Activated T-helper 1 cell treated with anti-CD3 and anti-CD28 coated beads, Interleukin-12 subunit alpha, Interleukin-12 subunit beta, Interleukin-2, Interleukin-4 antibody, amounts not matched to agents 30 ng/mL and 10 ng/mL and 1 ng/mL, durations not matched to agents 14 hours and 24 hours and 36 hours (primary cell): ENCODE data around the gene CHMP2A. TPM values are rescaled to one million over a fixed set of nuclear protein-coding genes. Genes with fewer than 3 reads are reported as not detected.

Experiments
- DNase-seq: peaks from one replicate; pipeline ENCODE4 v3.0.0; 2021; ENCODE audit warnings: low spot score
- H3K27ac Mint-ChIP-seq: one replicate; pipeline ENCODE4 v1.8.0; 2021; ENCODE audit warnings: mild to moderate bottlenecking, mixed read lengths
- H3K27me3 Mint-ChIP-seq: one replicate; pipeline ENCODE4 v1.8.0; 2022; ENCODE audit warnings: mild to moderate bottlenecking, moderate library complexity, mixed read lengths; ENCODE audit not compliant: insufficient read depth
- H3K36me3 Mint-ChIP-seq: one replicate; pipeline ENCODE4 v1.8.0; 2021; ENCODE audit warnings: low read depth, mixed read lengths
- H3K4me1 Mint-ChIP-seq: one replicate; pipeline ENCODE4 v1.8.0; 2021; ENCODE audit warnings: low read depth, mixed read lengths
- H3K4me3 Mint-ChIP-seq: one replicate; pipeline ENCODE4 v1.8.0; 2021; ENCODE audit warnings: mild to moderate bottlenecking, moderate library complexity, mixed read lengths
- H3K9me3 Mint-ChIP-seq: one replicate; pipeline ENCODE4 v1.8.0; 2021; ENCODE audit warnings: mixed read lengths
- intact Hi-C: fragments of 100-400 bp; cut with micrococcal nuclease; formaldehyde crosslinking; loops from one replicate; pipeline ENCODE4 v1.15.1; 2024
- total RNA-seq: library from RNA; stranded (reverse); gene quantifications from 2 replicates; pipeline ENCODE4 v1.2.3, GENCODE V29; 2022

CHMP2A gene
- total RNA-seq, 1 donor from 2014 or later: 114 TPM

DNA sequence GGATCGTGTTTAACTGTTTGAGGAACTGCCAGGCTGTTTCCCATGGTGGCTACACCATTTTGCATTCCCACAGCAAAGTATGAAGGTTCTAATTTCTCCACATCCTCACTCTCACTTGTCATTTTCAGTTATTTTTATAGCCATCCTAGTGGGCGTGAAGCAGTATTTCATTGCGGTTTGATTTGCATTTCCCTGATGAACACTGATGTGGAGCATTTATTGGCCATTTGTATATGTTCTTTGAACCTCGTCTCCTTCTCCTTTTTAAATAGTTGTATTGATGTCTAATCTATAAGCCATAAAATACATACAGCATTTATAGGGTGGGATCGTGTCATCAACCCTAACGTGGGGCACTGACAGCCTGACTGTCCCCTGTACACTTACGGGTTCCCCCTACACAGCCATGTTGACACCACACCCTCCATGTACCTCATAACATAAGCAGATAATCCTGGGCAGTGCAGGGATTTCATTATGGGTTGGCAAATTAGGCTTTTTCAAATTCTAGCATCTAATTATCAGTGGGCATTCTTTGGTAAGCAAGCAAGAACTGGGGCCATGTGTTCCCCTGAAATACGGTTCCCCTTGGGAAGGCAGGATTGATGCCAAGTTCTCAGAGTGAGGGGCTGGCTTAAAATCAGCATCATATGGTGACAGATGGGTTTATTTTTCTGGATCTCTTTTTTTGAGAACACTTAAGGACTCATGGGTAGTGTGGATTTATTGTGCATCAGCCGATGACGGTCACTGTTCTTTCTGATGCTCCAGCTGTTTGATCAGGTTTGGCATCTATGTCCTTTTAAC, 23.7 kb downstream of the CHMP2A start:
- Mint-ChIP-seq H3K36me3 (no peaks in the 10 kb centered on the region), H3K27me3 (peaks cover 8% of the 10 kb centered on the region), H3K9me3 (no peaks in the 10 kb centered on the region), H3K27ac (no peak overlapping the region), H3K4me3 (no peak overlapping the region), H3K4me1 (no peaks in the 10 kb centered on the region)
- DNase-seq: no peak
- intact Hi-C loops: no loop called here

DNA sequence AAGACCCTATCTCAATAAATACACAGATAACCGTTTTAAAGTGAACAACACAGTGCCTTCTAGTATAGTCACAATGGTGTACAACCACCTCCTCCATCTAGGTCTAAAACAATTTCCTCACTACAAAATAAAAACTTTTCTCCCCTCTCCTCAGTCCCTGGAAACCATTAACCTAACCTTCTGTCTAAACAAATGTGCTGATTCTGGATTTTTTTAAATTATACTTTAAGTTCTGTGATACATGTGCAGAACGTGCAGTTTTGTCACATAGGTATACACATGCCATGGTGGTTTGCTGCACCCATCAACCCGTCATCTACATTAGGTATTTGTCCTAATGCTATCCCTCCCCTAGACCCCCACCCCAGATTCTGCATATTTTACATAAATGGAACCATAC, 25.5 kb downstream of the CHMP2A start:
- DNase-seq: no peak
- Mint-ChIP-seq H3K27me3 (peaks cover 8% of the 10 kb centered on the region), H3K27ac (no peak overlapping the region), H3K4me1 (no peaks in the 10 kb centered on the region), H3K9me3 (no peaks in the 10 kb centered on the region), H3K4me3 (no peak overlapping the region), H3K36me3 (no peaks in the 10 kb centered on the region)
- intact Hi-C loops: no loop called here

DNA sequence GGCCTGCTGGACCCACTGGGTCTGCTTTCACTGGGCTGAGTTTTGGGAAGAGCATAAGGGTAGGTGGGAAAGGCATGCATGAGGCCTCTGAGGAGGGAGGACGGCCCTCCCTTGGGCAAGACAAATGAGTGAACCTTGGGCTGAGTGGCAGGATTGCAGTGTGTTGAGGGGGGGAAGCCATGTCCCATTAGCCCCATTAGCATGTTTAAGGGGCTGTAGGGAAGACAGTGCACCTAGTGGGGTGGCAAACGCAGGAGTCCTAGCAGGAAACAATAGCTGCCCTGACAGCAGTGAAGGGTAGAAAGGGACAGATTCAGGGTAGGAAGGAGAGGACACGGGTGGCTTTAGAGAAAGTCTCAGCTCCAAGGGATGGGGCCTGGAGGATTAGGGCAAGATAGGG, 32.2 kb downstream of the CHMP2A start:
- Mint-ChIP-seq H3K4me1 (peaks cover 26% of the 10 kb centered on the region), H3K36me3 (peaks cover 10% of the 10 kb centered on the region)

DNA sequence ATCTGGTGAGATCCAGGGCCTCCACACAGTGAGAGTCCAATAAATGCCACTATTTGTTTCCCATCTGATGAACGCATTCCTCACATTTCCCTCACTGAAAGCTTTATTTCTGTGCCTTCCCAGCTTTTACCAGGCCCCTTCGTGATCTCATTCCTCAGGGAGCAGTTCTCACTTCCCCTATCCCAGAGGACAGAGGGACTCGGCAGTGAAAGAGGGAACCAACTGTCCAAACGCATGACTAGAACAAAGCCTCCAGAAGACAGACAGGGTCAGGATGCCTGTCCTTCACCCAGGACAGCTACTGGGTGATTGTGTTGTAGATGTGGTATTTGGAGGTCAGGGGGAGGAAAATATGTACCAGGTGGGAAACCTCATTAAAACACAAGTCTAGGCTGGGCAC, 33.3 kb downstream of the CHMP2A start:
- no peak for DNase-seq
- peaks cover 3% of the 10 kb centered on the region for H3K27me3 Mint-ChIP-seq
- peak overlapping the region; percentile 48 for H3K4me3 Mint-ChIP-seq
- H3K27ac Mint-ChIP-seq: peak overlapping the region; percentile 4
- intact Hi-C loops: no loop called here
- H3K9me3 Mint-ChIP-seq: no peaks in the 10 kb centered on the region
- H3K4me1 Mint-ChIP-seq: peaks cover 26% of the 10 kb centered on the region
- peaks cover 10% of the 10 kb centered on the region for H3K36me3 Mint-ChIP-seq

More for the DNA sequence above, 32.2 kb downstream of the CHMP2A start:
- no peak for DNase-seq
- no peak overlapping the region for H3K4me3 Mint-ChIP-seq
- H3K27me3 Mint-ChIP-seq: peaks cover 4% of the 10 kb centered on the region
- no peak overlapping the region for H3K27ac Mint-ChIP-seq
- intact Hi-C loops: no loop called here
- H3K9me3 Mint-ChIP-seq: no peaks in the 10 kb centered on the region

DNA sequence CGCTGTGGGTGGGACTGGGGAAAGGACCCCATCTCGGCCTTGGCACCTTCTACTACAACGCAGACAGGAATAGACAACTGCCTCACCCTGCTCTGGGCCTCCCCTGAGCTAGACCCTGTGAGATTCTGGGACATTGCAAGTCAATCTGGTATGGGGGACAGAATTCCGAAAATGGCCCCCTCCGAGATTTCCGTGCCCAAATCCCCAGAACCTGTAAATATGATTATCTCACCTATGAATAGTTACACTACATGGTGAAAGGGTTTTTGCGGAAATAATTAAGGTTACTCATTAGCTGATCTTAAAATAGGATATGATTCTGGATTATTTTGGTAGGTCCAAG, 34.7 kb downstream of the CHMP2A start:
- no peak for DNase-seq
- H3K4me1 Mint-ChIP-seq: peaks cover 33% of the 10 kb centered on the region
- peaks cover 3% of the 10 kb centered on the region for H3K27me3 Mint-ChIP-seq
- intact Hi-C loops: loop anchor here (1.0 kb wide), 1 partner anchor 18 kb away; no protein-coding TSS in a partner anchor
- peak overlapping the region; percentile 99 for H3K4me3 Mint-ChIP-seq
- no peaks in the 10 kb centered on the region for H3K9me3 Mint-ChIP-seq
- peak overlapping the region; percentile 99 for H3K27ac Mint-ChIP-seq
- H3K36me3 Mint-ChIP-seq: peaks cover 21% of the 10 kb centered on the region

DNA sequence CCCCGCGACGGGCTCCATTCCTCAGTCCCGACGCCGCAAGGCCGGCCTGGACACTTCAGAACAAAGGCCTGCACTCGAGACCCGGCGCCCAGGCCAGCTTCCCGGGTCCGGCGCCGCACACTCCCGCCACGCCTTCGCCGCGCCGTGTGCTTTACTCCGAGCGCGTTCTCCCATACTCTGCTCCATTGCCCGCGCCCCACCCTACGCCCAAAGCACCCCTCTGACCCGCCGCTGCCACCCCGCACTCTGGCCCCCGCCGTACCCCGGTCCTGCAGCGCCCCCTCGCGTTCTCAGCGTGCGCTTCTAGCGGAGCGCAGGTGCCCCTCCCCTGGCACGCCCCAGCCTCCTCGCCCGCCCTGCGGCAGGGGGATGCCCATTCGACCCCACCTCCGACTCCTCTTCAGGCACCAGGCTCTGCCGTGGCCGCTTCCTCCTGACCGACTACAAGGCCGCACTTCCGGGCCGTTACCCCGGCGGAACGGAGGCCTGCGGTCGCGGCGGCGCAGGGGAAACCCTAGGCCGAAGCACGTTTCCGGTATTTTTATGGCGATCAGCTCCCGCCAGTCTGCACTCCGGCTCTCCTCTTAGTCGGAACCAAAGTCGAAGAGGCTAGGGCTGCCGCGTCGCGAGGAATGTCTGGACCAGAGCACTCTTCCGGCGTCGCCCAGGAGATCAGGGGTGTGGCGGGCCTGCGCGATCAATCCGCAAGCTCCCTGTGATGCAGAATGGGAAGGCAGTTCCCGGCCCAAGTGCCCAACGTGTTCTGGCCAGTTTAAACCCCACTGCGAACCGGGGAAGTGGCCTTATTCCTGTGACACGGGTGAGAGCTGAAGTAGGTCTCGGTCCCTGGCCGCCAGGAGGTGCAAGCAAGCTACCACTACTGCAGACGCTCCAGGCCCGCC, 35.3 kb downstream of the CHMP2A start, which contains the start of gene ZBTB45:
Gene ZBTB45, minus strand, starts transcription at position 456 of the 902 bp plus-strand sequence. CDS start 2,137 bp downstream, outside the sequence.
- Mint-ChIP-seq H3K27ac (peak within 1 kb of the TSS; percentile 99), H3K27me3 (peaks cover 3% of the 10 kb centered on the region), H3K4me1 (peaks cover 34% of the 10 kb centered on the region), H3K4me3 (peak within 1 kb of the TSS; percentile 99), H3K9me3 (no peaks in the 10 kb centered on the region), H3K36me3 (peaks cover 24% of the 10 kb centered on the region)
- DNase-seq: peak; percentile 91
- intact Hi-C loops: loop anchor here (1.0 to 2.0 kb wide), 14 partner anchors 19 to 301 kb away; partner anchors contain the start of genes ERVK3-1, MZF1, TRIM28 and UBE2M

DNA sequence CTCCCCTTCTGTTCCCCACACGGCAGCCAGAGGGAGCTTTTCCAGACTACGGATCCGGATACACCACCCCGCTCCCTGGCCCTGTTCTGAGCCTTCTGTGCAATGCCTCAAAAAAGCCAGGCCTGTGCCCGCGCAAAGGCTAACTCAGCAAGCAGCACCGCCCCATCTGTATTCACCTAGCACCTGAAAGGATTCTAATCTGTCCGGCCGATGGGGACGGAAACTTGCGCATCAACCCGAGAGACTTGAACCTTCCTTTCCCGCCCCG, 35.9 kb downstream of the CHMP2A start:
- Mint-ChIP-seq H3K9me3 (no peaks in the 10 kb centered on the region), H3K4me1 (peaks cover 34% of the 10 kb centered on the region), H3K4me3 (peak overlapping the region; percentile 99), H3K36me3 (peaks cover 25% of the 10 kb centered on the region), H3K27me3 (peaks cover 3% of the 10 kb centered on the region), H3K27ac (peak overlapping the region; percentile 99)
- intact Hi-C loops: loop anchor here (1.0 to 2.0 kb wide), 13 partner anchors 20 to 300 kb away; partner anchors contain the start of genes ERVK3-1, MZF1, TRIM28 and UBE2M
- DNase-seq: peak; percentile 42

DNA sequence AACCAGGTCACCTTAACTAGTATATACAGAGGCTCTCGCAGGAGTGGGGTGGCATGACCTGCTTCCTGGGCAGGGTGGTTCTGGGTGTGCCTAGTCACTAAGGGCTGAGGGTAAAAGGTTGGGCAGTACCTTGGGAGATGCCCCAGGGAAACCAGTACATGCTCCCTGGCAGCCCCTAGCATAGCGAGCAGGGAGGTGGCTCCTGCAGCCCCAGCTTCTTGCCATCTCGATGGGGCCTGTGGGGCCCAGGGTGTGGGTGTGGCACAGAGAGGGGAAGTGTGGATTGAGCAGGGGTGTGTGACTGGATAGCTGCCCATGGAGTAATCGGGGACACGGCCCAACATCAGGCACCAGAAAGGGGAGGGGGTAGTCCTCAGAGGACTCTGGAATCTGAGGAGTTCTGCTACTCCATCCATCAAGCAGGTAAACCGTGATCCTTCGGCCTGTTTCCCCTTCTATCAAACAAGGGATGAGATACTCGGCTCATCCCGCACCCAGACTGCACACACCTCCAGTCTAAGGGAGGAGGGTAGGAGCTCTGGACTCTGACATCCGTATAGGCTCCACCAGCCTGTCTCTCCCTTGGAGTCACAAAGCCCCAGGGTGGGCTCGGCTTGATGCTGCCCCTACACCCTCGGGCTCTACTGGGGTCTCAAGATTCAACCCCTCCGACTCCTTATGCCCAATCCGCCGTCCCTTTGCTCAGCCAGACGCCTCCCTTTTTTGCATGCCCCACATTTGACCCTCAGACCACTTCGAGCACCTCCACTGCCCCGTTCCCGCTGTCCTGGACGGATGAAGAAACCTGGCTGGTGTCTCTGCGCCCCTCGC, 36.4 kb downstream of the CHMP2A start:
- Mint-ChIP-seq H3K36me3 (peaks cover 26% of the 10 kb centered on the region), H3K27me3 (peaks cover 3% of the 10 kb centered on the region), H3K27ac (peak overlapping the region; percentile 99), H3K9me3 (no peaks in the 10 kb centered on the region), H3K4me1 (peaks cover 34% of the 10 kb centered on the region), H3K4me3 (peak overlapping the region; percentile 99)
- intact Hi-C loops: loop anchor here (1.0 to 2.0 kb wide), 13 partner anchors 19 to 300 kb away; partner anchors contain the start of genes ERVK3-1, MZF1, TRIM28 and UBE2M
- DNase-seq: no peak

DNA sequence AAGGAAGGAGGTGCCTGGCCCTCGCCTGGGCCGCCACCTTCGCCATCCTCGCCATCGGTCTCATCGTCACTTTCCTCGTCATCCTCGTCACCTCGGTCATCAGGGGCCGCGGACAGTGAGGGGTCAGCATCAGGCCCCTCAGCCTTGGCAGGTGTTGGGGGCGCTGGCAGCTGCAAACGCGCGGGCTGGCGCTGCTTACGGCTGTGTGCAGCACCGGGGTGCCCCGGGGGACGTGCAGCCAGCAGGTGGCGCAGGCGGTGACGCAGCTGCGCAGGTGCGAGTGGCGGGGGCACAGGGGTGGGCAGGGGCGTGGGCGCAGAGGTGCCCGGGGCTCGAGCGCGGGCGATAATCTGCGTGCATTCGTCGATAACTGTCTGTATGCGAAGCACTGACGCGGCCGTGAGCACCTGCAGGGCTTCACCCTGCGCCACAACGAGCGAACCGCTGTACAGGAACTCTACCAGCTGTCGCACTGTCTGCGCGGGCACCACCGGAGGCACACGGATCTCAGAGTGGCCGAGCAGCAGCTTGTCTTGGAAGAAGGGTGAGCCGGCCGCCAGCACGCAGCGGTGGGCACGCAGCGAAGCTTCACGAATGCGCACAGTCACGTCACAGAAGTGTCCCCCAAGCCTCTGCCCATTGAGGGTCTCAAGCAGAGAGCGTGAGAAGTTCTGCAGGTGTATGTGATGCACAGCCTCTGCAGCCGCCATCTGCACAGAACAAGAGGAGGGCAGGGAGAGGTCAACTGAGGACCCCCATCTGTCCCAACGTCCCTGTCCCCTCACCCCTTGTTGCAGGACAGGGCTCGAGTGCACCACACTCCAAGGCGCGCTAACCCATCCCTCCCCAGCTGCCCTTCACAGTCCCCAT, 37.7 kb downstream of the CHMP2A start:
- no peaks in the 10 kb centered on the region for H3K9me3 Mint-ChIP-seq
- H3K4me1 Mint-ChIP-seq: peaks cover 34% of the 10 kb centered on the region
- no peak overlapping the region for H3K27ac Mint-ChIP-seq
- peaks cover 3% of the 10 kb centered on the region for H3K27me3 Mint-ChIP-seq
- DNase-seq: no peak
- H3K4me3 Mint-ChIP-seq: peak overlapping the region; percentile 22
- intact Hi-C loops: no loop called here
- H3K36me3 Mint-ChIP-seq: peaks cover 26% of the 10 kb centered on the region

DNA sequence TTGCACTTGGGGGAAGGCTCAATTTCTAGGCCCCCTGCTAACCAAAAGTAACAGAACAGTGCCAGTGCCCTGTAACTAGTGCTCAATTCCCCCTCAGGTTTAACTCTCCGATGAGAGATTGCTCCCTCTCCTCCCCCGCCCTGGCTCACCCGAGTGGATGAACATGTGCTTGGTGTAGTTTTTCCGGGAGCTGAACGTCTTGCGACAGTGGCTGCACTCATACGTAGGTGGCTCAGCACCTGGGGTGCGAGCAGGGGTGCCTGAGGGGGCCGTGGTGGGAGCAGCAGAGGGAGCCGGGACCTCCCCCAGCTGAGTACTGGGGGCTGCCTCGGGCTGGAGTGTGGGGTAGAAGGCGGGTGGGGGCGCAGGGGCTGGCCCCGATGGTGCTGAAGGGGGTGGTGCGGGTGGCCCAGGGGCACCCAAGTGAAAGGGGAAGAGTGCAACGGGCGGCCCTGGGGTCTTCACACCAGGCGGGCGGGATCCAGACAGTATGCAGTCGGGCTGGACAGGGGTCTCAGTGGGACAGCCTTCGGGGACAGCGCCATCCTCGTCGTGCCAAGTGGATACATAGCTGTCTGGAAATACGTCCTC, 38.6 kb downstream of the CHMP2A start:
- Mint-ChIP-seq H3K27me3 (peaks cover 3% of the 10 kb centered on the region), H3K4me1 (peaks cover 34% of the 10 kb centered on the region), H3K36me3 (peaks cover 26% of the 10 kb centered on the region), H3K27ac (peak overlapping the region; percentile 93), H3K9me3 (no peaks in the 10 kb centered on the region), H3K4me3 (peak overlapping the region; percentile 76)
- intact Hi-C loops: no loop called here
- DNase-seq: no peak

DNA sequence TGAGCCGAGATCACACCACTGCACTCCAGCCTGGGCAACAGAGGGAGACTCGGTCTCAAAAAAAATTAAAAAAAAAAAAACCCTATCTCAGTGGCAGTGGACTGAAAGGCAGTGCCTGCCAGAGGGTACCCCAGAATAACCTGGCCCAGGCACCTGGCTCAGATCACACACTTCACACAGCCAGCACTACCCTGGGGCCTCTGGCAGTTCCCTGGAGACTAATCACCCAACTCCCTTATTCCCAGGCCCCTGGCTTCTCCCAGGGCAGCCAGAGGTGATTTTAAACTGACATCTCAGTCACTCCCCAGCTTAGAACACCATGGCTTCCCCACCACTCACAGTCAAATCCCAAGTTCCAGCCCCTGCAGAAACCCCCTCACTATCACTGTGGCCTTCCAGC, 39.6 kb downstream of the CHMP2A start:
- H3K4me1 Mint-ChIP-seq: peaks cover 30% of the 10 kb centered on the region
- intact Hi-C loops: no loop called here

More for the DNA sequence above, 39.6 kb downstream of the CHMP2A start:
- Mint-ChIP-seq H3K27me3 (peaks cover 3% of the 10 kb centered on the region), H3K27ac (peak overlapping the region; percentile 93), H3K36me3 (peaks cover 24% of the 10 kb centered on the region), H3K9me3 (no peaks in the 10 kb centered on the region), H3K4me3 (peak overlapping the region; percentile 91)
- no peak for DNase-seq
